ENCODE data around the gene ZNF581. TPM values are rescaled to one million over a fixed set of nuclear protein-coding genes. Genes with fewer than 3 reads are reported as not detected.

The ZNF581 gene
- polyA plus RNA-seq, 1 donor from 2014 or later = 15.3 TPM

DNA sequence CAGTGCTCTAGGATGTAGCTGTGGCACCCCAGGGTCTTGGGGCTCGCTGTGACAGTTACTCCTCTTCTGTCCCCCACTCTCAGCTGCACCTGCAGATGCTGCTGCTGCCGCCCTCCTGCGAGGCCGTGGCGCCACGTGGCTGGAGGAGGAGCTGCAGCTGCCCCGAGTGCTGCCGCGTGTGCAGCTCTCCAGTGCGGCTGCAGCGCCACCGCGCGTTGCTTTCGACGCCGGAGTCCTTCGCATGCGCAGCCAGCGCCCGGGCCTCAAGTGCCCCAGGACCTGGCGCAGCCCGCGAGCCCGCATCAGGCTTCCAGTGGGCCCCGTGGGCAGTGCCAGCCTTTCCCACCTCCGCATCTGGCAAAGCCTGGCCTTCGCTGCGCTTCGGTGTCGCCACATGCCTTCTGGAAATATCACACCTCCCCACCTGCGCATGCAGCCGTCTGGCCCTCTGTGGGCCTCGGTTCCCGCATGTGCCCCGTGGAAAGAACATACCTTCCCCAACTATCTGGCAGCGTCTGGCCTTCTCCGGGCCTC lies 3.3 kb upstream of the ZNF581 start:
- Histone ChIP-seq H4K20me1 (ENCODE audit: insufficient read depth) (no peaks in the 10 kb centered on the region), H3K36me3 (ENCODE audit: insufficient read depth, low read length) (no peaks in the 10 kb centered on the region), H3K27me3 (ENCODE audit: insufficient read depth, low read depth, low read length) (no peaks in the 10 kb centered on the region), H3F3A (ENCODE audit: insufficient read depth, low read length, poor library complexity, severe bottlenecking) (no peaks in the 10 kb centered on the region), H3K4me3 (ENCODE audit: low read length) (peak overlapping the region; percentile 78), H3K9ac (ENCODE audit: low read length) (peak overlapping the region; percentile 88), H2AFZ (ENCODE audit: low read depth, low read length) (peak overlapping the region; percentile 45), H3K9me2 (ENCODE audit: insufficient read depth, low read length) (no peaks in the 10 kb centered on the region), H3K9me3 (ENCODE audit: low read length) (no peaks in the 10 kb centered on the region), H3K79me2 (replicated peaks; ENCODE audit: insufficient read depth, low read length) (peaks cover 43% of the 10 kb centered on the region), H3K27ac (ENCODE audit: low read length) (peak overlapping the region; percentile 62), H3K4me2 (ENCODE audit: low read length) (peak overlapping the region; percentile 86)
- TF ChIP-seq EZH2 (IDR thresholded peaks at IDR 0.05; ENCODE audit: borderline replicate concordance, insufficient read depth, low read length, poor library complexity, severe bottlenecking) (no peak), RAD21 (conservative IDR thresholded peaks at IDR 0.05) (no peak), POLR2AphosphoS5 (IDR thresholded peaks at IDR 0.05) (no peak), TAF1 (IDR thresholded peaks at IDR 0.05; ENCODE audit: low read depth) (no peak), SMC3 (conservative IDR thresholded peaks at IDR 0.05; ENCODE audit: poor library complexity) (no peak), MXI1 (conservative IDR thresholded peaks at IDR 0.05; ENCODE audit: poor library complexity, severe bottlenecking) (no peak), EP300 (conservative IDR thresholded peaks at IDR 0.05; ENCODE audit: poor library complexity, severe bottlenecking) (no peak)
- TF ChIP-seq, protein P1, sequence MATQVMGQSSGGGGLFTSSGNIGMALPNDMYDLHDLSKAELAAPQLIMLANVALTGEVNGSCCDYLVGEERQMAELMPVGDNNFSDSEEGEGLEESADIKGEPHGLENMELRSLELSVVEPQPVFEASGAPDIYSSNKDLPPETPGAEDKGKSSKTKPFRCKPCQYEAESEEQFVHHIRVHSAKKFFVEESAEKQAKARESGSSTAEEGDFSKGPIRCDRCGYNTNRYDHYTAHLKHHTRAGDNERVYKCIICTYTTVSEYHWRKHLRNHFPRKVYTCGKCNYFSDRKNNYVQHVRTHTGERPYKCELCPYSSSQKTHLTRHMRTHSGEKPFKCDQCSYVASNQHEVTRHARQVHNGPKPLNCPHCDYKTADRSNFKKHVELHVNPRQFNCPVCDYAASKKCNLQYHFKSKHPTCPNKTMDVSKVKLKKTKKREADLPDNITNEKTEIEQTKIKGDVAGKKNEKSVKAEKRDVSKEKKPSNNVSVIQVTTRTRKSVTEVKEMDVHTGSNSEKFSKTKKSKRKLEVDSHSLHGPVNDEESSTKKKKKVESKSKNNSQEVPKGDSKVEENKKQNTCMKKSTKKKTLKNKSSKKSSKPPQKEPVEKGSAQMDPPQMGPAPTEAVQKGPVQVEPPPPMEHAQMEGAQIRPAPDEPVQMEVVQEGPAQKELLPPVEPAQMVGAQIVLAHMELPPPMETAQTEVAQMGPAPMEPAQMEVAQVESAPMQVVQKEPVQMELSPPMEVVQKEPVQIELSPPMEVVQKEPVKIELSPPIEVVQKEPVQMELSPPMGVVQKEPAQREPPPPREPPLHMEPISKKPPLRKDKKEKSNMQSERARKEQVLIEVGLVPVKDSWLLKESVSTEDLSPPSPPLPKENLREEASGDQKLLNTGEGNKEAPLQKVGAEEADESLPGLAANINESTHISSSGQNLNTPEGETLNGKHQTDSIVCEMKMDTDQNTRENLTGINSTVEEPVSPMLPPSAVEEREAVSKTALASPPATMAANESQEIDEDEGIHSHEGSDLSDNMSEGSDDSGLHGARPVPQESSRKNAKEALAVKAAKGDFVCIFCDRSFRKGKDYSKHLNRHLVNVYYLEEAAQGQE (IDR thresholded peaks at IDR 0.05; ENCODE audit: borderline replicate concordance) = no peak
- TF ChIP-seq, protein P2, sequence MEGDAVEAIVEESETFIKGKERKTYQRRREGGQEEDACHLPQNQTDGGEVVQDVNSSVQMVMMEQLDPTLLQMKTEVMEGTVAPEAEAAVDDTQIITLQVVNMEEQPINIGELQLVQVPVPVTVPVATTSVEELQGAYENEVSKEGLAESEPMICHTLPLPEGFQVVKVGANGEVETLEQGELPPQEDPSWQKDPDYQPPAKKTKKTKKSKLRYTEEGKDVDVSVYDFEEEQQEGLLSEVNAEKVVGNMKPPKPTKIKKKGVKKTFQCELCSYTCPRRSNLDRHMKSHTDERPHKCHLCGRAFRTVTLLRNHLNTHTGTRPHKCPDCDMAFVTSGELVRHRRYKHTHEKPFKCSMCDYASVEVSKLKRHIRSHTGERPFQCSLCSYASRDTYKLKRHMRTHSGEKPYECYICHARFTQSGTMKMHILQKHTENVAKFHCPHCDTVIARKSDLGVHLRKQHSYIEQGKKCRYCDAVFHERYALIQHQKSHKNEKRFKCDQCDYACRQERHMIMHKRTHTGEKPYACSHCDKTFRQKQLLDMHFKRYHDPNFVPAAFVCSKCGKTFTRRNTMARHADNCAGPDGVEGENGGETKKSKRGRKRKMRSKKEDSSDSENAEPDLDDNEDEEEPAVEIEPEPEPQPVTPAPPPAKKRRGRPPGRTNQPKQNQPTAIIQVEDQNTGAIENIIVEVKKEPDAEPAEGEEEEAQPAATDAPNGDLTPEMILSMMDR (IDR thresholded peaks at IDR 0.05; ENCODE audit: poor library complexity, severe bottlenecking) = no peak

DNA sequence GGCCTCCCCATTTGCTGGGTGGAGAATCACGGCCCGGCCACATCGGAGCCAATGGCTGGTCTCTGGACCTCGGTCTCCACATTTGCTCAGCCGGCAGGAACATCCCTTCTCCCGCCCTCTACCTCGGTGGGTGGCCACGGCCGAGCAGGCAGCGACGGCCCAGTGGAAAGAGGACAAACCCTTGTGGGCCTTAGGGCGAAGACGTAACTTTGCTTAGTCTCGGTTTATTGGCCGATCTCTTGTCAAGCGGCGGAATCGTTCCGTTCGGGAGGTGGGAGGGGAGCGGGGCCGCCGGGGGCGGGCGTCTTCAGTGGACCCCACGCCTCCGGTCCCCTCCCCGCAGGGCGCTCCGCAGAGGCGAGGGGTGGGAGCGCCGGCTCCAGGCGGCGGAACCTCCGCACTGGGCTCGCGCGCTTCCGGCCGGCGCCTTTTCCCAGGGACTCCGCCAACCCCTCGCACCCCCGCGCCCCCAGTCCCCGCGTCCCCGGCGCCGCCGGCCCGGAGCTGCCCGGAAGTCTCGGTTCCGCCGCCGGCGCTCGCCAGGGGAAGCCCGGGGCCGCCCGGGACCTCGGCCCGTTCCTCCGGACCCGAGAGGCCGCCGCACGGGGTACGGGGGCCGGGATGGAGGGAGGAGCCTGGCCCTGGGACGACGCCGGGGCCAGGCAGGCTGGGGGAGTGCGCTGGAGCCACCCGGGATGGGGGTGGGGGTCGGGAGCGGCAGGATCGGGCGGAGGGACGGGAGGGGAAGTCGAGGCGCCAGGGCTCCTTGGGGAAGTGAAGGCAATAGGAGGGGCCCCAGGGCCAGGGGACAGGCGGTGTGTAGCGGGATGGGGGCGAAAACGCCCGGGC lies 2.6 kb upstream of the ZNF581 start, which contains the start of gene ZNF580:
TSS of gene ZNF580 (plus strand) at position 426 of the 849 bp plus-strand sequence. CDS start 1,507 bp downstream, outside the sequence.
- H3K9ac ChIP-seq (ENCODE audit: low read length) = peak within 1 kb of the TSS; percentile 88
- H3K4me3 ChIP-seq (ENCODE audit: low read length) = peak within 1 kb of the TSS; percentile 78
- H4K20me1 ChIP-seq (ENCODE audit: insufficient read depth) = no peaks in the 10 kb centered on the region
- no peaks in the 10 kb centered on the region for H3K36me3 ChIP-seq (ENCODE audit: insufficient read depth, low read length)
- peaks cover 36% of the 10 kb centered on the region for H3K79me2 ChIP-seq (replicated peaks; ENCODE audit: insufficient read depth, low read length)
- H3K9me2 ChIP-seq (ENCODE audit: insufficient read depth, low read length) = no peaks in the 10 kb centered on the region
- no peaks in the 10 kb centered on the region for H3F3A ChIP-seq (ENCODE audit: insufficient read depth, low read length, poor library complexity, severe bottlenecking)
- peak within 1 kb of the TSS; percentile 91 for H3K4me2 ChIP-seq (ENCODE audit: low read length)
- H3K9me3 ChIP-seq (ENCODE audit: low read length) = no peaks in the 10 kb centered on the region
- H3K27ac ChIP-seq (ENCODE audit: low read length) = peak within 1 kb of the TSS; percentile 64
- TF ChIP-seq MXI1 (conservative IDR thresholded peaks at IDR 0.05; ENCODE audit: poor library complexity, severe bottlenecking) = no peak
- TF ChIP-seq, protein P2 (IDR thresholded peaks at IDR 0.05; ENCODE audit: poor library complexity, severe bottlenecking) = no peak
- TF ChIP-seq EP300 (conservative IDR thresholded peaks at IDR 0.05; ENCODE audit: poor library complexity, severe bottlenecking) = no peak
- no peak for TF ChIP-seq SMC3 (conservative IDR thresholded peaks at IDR 0.05; ENCODE audit: poor library complexity)
- TF ChIP-seq EZH2 (IDR thresholded peaks at IDR 0.05; ENCODE audit: borderline replicate concordance, insufficient read depth, low read length, poor library complexity, severe bottlenecking) = no peak
- no peak for TF ChIP-seq TAF1 (IDR thresholded peaks at IDR 0.05; ENCODE audit: low read depth)
- TF ChIP-seq POLR2AphosphoS5 (IDR thresholded peaks at IDR 0.05) = no peak
- TF ChIP-seq, protein P1 (IDR thresholded peaks at IDR 0.05; ENCODE audit: borderline replicate concordance) = no peak
- TF ChIP-seq RAD21 (conservative IDR thresholded peaks at IDR 0.05) = no peak
- H2AFZ ChIP-seq (ENCODE audit: low read depth, low read length) = peak within 1 kb of the TSS; percentile 45
- H3K27me3 ChIP-seq (ENCODE audit: insufficient read depth, low read depth, low read length) = no peaks in the 10 kb centered on the region
